ENCODE measurements around the gene ADAMTS8.

DNA sequence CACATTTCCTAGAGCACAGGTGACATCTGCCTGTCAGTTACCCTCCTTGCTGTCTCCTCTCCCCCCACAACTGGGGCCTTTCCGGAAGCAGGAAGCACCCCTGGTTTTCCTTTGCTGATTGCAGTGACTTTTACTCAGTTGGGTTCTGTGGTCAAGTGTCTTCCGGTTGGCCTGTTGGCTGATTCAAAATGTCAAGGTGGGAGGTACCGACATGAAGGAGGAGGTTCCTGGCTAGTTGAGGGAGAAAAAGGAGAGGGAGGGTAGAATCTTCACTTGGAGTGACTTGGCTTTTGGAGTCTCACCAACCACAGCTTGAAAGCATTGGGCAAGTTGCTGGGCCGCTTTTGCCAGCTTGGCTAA lies 10.7 kb upstream of the ADAMTS8 start:
- no peak for TF ChIP-seq POLR2AphosphoS5 (IDR thresholded peaks at IDR 0.05; ENCODE audit: borderline replicate concordance, low read depth, low read length)
- TF ChIP-seq FOXP2 (optimal IDR thresholded peaks at IDR 0.05; ENCODE audit: control extremely low read depth, extremely low read length, insufficient read depth): no peak
- TF ChIP-seq EZH2 (IDR thresholded peaks at IDR 0.05): no peak
